ENCODE data around the gene NUP155. TPM values are rescaled to one million over a fixed set of nuclear protein-coding genes. Genes with fewer than 3 reads are reported as not detected.

NUP155 gene
- total RNA-seq, 1 donor from 2014 or later: 38.7 TPM

Other genes starting within 250 kb of the NUP155 start
- 8.8 and 11.7 TPM in 2 replicates for gene CPLANE1, start 121.7 kb downstream of the NUP155 start, total RNA-seq
- 48.3 and 58.6 TPM in 2 replicates for gene WDR70, start 8.2 kb upstream of the NUP155 start, total RNA-seq

Measured in activated B cell treated with CpG ODN at 0.5 μM for 24 hours (primary cell).